Upper lobe of left lung (tissue), 4 donors: ENCODE data around the gene MEP1B.

ENCODE experiments used
- CTCF ChIP-seq, 6 experiments: fragments of 450-650 bp in 4 of 6; fragments of 200-600 bp in 2 of 6; sonication (generic) in 2 of 6; IDR thresholded peaks; one replicate each; pipeline ENCODE4 v1.5.1; 2016 to 2019; ENCODE audit warnings: antibody characterized with exemption in 6 of 6
- POLR2A ChIP-seq, 4 donors: fragments of 450-650 bp; IDR thresholded peaks; one replicate each; pipeline ENCODE4 v1.5.1; 2016 to 2017; ENCODE audit warnings: antibody characterized with exemption in 4 of 4, mild to moderate bottlenecking in 2 of 4
- POLR2AphosphoS5 ChIP-seq, 2 donors: sonication (generic); formaldehyde crosslinking; IDR thresholded peaks; one replicate each; pipeline ENCODE4 v1.5.1; 2017; ENCODE audit warnings: antibody characterized with exemption in 2 of 2

GRCh38 chr18:32208577-32208976 is 18.7 kb downstream of the MEP1B start:
- TF ChIP-seq CTCF (IDR thresholded peaks at IDR 0.05) (no peak), POLR2AphosphoS5 (IDR thresholded peaks at IDR 0.05) (no peak), POLR2A (IDR thresholded peaks at IDR 0.05) (no peak)
